ENCODE data around the gene AKT3.
"Not testable (repeated sequence)": the region's sequence is repeated elsewhere in the genome, so short reads cannot be mapped to it uniquely, and the experiment has no call there.

Gene AKT3

DNA sequence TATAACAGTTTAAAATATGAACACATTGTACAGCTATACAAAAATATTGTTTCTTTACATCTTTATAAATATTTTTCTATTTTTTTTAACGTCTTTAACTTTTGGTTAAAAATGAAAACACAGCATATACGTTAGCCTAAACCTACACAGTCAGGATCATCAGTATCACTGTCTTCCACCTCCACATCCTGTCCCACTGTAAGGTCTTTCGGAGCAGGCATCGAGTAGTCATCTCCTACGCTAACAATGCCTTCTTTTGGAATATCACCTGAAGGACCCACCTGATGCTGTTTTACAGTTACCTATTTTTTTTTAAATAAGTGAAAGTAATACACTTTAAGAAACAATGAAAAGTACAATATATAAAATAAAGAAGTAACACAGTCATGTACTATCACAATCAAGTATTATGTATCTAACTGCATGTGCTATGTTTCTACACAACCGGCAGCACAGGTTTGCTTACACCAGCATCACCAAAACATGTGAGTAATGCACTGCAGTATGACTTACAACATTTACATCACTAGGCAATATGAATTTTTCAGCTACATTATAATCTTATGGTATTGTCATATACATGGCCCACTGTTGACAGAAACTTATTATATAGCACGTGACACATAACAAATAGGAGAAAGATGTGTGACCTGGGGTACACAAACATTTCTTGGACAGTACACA, 254.4 kb downstream of the AKT3 start:
- Histone ChIP-seq H3K27ac (no peak overlapping the region), H3K27me3 (ENCODE audit: insufficient read depth, low read depth, severe bottlenecking) (no peaks in the 10 kb centered on the region), H3K4me3 (ENCODE audit: low read depth, low read length) (no peak overlapping the region), H3K36me3 (no peaks in the 10 kb centered on the region), H3K9me3 (ENCODE audit: severe bottlenecking) (no peaks in the 10 kb centered on the region)
- no peak for DNase-seq
- TF ChIP-seq, protein P1, sequence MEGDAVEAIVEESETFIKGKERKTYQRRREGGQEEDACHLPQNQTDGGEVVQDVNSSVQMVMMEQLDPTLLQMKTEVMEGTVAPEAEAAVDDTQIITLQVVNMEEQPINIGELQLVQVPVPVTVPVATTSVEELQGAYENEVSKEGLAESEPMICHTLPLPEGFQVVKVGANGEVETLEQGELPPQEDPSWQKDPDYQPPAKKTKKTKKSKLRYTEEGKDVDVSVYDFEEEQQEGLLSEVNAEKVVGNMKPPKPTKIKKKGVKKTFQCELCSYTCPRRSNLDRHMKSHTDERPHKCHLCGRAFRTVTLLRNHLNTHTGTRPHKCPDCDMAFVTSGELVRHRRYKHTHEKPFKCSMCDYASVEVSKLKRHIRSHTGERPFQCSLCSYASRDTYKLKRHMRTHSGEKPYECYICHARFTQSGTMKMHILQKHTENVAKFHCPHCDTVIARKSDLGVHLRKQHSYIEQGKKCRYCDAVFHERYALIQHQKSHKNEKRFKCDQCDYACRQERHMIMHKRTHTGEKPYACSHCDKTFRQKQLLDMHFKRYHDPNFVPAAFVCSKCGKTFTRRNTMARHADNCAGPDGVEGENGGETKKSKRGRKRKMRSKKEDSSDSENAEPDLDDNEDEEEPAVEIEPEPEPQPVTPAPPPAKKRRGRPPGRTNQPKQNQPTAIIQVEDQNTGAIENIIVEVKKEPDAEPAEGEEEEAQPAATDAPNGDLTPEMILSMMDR (IDR thresholded peaks at IDR 0.05; ENCODE audit: low read depth, low read length): no peak

DNA sequence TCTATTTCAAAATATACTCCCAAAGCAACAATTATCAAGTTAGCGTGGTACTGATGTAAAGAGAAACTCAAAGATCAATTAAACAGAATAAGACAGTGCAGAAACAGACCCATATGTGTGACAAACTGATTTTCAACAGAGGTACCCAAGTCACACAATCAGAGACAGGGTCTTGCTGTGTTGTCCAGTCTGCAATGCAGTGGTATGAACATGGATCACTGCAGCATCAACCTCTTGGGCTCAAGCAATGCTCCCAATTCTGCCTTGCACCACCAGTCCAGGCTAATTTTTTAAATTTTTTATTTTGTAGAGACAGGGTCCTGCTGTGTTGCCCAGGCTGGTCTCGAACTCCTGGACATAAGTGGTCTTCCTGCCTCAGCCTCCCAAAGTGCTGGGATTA, 255.6 kb downstream of the AKT3 start:
- H3K9me3 ChIP-seq (ENCODE audit: severe bottlenecking): no peaks in the 10 kb centered on the region
- TF ChIP-seq, protein P1 (IDR thresholded peaks at IDR 0.05; ENCODE audit: low read depth, low read length): no peak
- H3K36me3 ChIP-seq: no peaks in the 10 kb centered on the region
- DNase-seq: no peak
- H3K27ac ChIP-seq: no peak overlapping the region
- H3K27me3 ChIP-seq (ENCODE audit: insufficient read depth, low read depth, severe bottlenecking): no peaks in the 10 kb centered on the region
- H3K4me3 ChIP-seq (ENCODE audit: low read depth, low read length): no peak overlapping the region

DNA sequence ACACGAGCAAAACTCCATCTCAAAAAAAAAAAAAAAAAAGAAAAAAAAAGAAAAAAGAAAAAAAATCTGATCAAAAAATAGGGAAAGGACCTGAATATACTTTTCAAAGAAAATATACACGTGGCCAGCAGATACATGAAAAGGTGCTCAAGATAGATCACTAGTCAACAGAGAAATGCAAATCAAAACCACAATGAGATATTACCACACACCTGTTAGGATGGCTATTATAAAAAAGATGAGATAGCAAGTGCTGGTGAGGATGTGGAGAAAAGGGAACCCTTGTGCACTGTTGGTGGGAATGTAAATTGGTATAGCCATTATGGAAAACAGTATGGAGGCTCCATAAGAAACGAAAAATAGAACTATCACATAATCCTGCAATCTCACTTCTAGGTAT, 260.8 kb downstream of the AKT3 start:
- not testable (repeated sequence) for H3K9me3 ChIP-seq (ENCODE audit: severe bottlenecking); H3K27me3 ChIP-seq (ENCODE audit: insufficient read depth, low read depth, severe bottlenecking); H3K36me3 ChIP-seq; H3K4me3 ChIP-seq (ENCODE audit: low read depth, low read length); DNase-seq; H3K27ac ChIP-seq

DNA sequence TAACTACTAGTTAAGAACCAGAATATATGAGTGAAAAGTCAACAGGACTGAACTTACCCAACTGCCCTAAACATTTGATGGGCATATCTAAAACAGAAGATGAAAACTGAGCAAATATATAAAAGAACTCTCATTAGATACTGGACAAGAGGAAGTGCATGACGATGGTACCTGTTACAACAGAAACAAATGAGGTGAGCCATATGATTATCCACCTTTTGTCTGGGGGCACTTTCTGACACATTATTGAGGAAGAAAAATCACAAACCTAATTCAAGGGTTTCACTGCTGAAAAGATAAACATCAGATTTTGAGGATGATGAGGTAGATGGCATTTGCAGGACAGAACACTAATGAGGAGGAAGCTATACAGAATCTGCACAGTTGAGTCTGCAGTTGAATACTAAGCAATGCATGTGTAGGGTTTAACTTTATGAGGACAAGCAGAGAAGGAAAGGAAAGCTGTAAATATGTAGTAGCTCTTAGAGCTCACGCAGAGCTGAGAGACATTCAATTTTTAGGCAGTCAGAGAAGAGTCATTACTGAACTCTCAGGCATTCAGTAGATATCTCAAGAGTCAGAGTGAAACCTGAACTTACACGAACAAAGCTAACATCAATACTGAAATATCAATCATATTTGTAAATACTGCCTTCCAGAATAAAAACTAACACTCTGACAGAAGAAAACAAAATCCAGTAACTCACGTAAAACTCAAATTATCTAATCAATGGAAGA, 262.1 kb downstream of the AKT3 start:
- no peak for DNase-seq
- Histone ChIP-seq H3K4me3 (ENCODE audit: low read depth, low read length) (no peak overlapping the region), H3K36me3 (no peaks in the 10 kb centered on the region), H3K27ac (no peak overlapping the region), H3K27me3 (ENCODE audit: insufficient read depth, low read depth, severe bottlenecking) (no peaks in the 10 kb centered on the region), H3K9me3 (ENCODE audit: severe bottlenecking) (peaks cover 3% of the 10 kb centered on the region)
- TF ChIP-seq, protein P1 (IDR thresholded peaks at IDR 0.05; ENCODE audit: low read depth, low read length): no peak

DNA sequence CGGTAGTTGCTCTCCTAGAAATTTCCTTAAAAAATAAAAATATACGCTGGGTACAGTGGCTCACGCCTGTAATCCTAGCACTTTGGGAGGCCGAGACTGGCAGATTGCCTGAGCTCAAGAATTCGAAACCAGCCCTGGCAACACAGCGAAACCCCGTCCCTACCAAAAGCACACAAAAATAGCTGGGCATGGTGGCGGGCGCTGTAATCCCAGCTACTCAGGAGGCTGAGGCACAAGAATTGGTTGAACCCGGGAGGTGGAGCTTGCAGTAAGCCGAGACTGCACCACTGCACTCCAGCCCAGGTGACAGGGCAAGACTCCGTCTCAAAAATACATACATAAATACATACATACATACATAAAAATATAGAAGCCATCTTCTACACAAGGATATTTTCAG, 262.8 kb downstream of the AKT3 start:
- no peak for DNase-seq
- Histone ChIP-seq H3K27ac (no peak overlapping the region), H3K4me3 (ENCODE audit: low read depth, low read length) (no peak overlapping the region), H3K36me3 (no peaks in the 10 kb centered on the region), H3K27me3 (ENCODE audit: insufficient read depth, low read depth, severe bottlenecking) (no peaks in the 10 kb centered on the region), H3K9me3 (ENCODE audit: severe bottlenecking) (peaks cover 6% of the 10 kb centered on the region)
- TF ChIP-seq, protein P1 (IDR thresholded peaks at IDR 0.05; ENCODE audit: low read depth, low read length): no peak

DNA sequence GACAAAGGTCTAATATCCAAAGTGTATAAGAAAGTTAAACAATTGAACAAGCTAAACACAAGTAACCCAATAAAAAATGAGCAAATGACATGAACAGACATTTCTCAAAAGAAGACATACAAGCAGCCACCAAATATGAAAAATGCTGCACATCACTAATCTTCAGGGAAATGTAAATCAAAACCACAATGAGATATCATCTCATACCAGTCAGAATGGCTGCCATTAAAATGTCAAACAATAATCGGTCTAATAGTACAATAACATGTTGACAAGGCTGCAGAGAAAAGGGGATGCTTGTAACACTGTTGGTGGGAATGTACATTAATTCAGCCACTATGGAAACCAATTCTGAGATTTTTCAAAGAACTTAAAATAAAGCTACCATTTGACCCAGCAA, 264.1 kb downstream of the AKT3 start:
- no peaks in the 10 kb centered on the region for H3K27me3 ChIP-seq (ENCODE audit: insufficient read depth, low read depth, severe bottlenecking)
- no peak overlapping the region for H3K27ac ChIP-seq
- peaks cover 6% of the 10 kb centered on the region for H3K9me3 ChIP-seq (ENCODE audit: severe bottlenecking)
- H3K36me3 ChIP-seq: no peaks in the 10 kb centered on the region
- TF ChIP-seq, protein P1 (IDR thresholded peaks at IDR 0.05; ENCODE audit: low read depth, low read length): no peak
- no peak for DNase-seq
- no peak overlapping the region for H3K4me3 ChIP-seq (ENCODE audit: low read depth, low read length)
